GM23248 (cell line): Measurements from ENCODE around the gene POMT2. TPM values are rescaled to one million over a fixed set of nuclear protein-coding genes. Genes with fewer than 3 reads are reported as not detected.
A peak's percentile ranks its signal among the peaks of the same experiment; 100 is the strongest.

Experiments
- DNase-seq: peaks from one replicate; pipeline ENCODE4 v3.0.0-alpha.2; 2015
- H2AFZ ChIP-seq: fragments of 200-600 bp; sonication (generic); 2 replicates; pipeline ENCODE4 v1.6.1; 2016; ENCODE audit warnings: antibody characterized with exemption
- H3F3A ChIP-seq: fragments of 200-600 bp; sonication (generic); 2 replicates; pipeline ENCODE4 v1.6.1; 2016; ENCODE audit warnings: mild to moderate bottlenecking, antibody characterized with exemption, mixed run types; ENCODE audit not compliant: insufficient read depth
- H3K27ac ChIP-seq: fragments of 200-600 bp; sonication (generic); 2 replicates; pipeline ENCODE4 v1.5.1; 2016; ENCODE audit warnings: mild to moderate bottlenecking
- H3K27me3 ChIP-seq: fragments of 200-600 bp; sonication (generic); replicated peaks from 2 replicates; pipeline ENCODE4 v1.6.1; 2016; ENCODE audit warnings: mild to moderate bottlenecking; ENCODE audit not compliant: insufficient read depth
- H3K36me3 ChIP-seq: fragments of 200-600 bp; sonication (generic); 2 replicates; pipeline ENCODE4 v1.6.1; 2016; ENCODE audit warnings: low read depth, mild to moderate bottlenecking
- H3K4me1 ChIP-seq: fragments of 200-600 bp; sonication (generic); 2 replicates; pipeline ENCODE4 v1.6.1; 2016; ENCODE audit warnings: mild to moderate bottlenecking; ENCODE audit not compliant: insufficient read depth
- H3K4me2 ChIP-seq: fragments of 200-600 bp; sonication (generic); one replicate; pipeline ENCODE4 v1.6.1; 2016; ENCODE audit warnings: mild to moderate bottlenecking; ENCODE audit not compliant: unreplicated experiment
- H3K4me3 ChIP-seq: fragments of 200-600 bp; sonication (generic); 2 replicates; pipeline ENCODE4 v1.5.1; 2016; ENCODE audit warnings: mild to moderate bottlenecking
- H3K79me2 ChIP-seq: fragments of 200-600 bp; sonication (generic); 2 replicates; pipeline ENCODE4 v1.6.1; 2016; ENCODE audit warnings: mild to moderate bottlenecking; ENCODE audit not compliant: insufficient read depth
- H3K9ac ChIP-seq: fragments of 200-600 bp; sonication (generic); 2 replicates; pipeline ENCODE4 v1.6.1; 2016; ENCODE audit warnings: mild to moderate bottlenecking
- H3K9me2 ChIP-seq: fragments of 200-600 bp; sonication (generic); 2 replicates; pipeline ENCODE4 v1.6.1; 2016; ENCODE audit warnings: mixed run types, mild to moderate bottlenecking, moderate library complexity; ENCODE audit not compliant: insufficient read depth
- H3K9me3 ChIP-seq: fragments of 200-600 bp; sonication (generic); one replicate; pipeline ENCODE4 v1.6.1; 2017; ENCODE audit warnings: low read depth
- H4K20me1 ChIP-seq: fragments of 200-600 bp; sonication (generic); 2 replicates; pipeline ENCODE4 v1.6.0; 2016; ENCODE audit not compliant: insufficient read depth
- EZH2 ChIP-seq: fragments of 200-600 bp; sonication (generic); IDR thresholded peaks from 2 replicates; pipeline ENCODE4 v1.6.1; 2018; ENCODE audit warnings: antibody characterized with exemption, mild to moderate bottlenecking; ENCODE audit not compliant: insufficient read depth, poor library complexity, severe bottlenecking
- EZH2phosphoT487 ChIP-seq: fragments of 200-600 bp; sonication (generic); IDR thresholded peaks from 2 replicates; pipeline ENCODE4 v1.6.1; 2018; ENCODE audit warnings: antibody characterized with exemption, moderate library complexity, mild to moderate bottlenecking, low read depth; ENCODE audit not compliant: insufficient read depth
- WGBS, 2 experiments: methylation state at CpG; one replicate each; pipeline ENCODE4 v1.1.6; 2015 to 2017; ENCODE audit warnings: low lambda C conversion rate in 2 of 2, low coverage in 1 of 2; ENCODE audit errors: missing lambda C conversion rate in 2 of 2; 5-methylcytosine and 5-hydroxymethylcytosine counted together
- in situ Hi-C: fragments of 300-500 bp; cut with MboI; formaldehyde crosslinking; loops from 2 replicates; pipeline ENCODE4 v1.15.0; 2020
- polyA plus RNA-seq: library from polyadenylated mRNA; unstranded; fragments of >200 nt; fragmentation: Nextera tagmentation; extraction: Ambion mirVana; gene quantifications from 2 replicates; pipeline ENCODE4 v1.2.1, GENCODE V29; 2016
- total RNA-seq: library from RNA; depleted of rRNA; stranded (reverse); fragments of >200 nt; shearing (Covaris generic); gene quantifications from 2 replicates; pipeline ENCODE4 v1.2.3, GENCODE V29; 2014

The POMT2 gene
- total and polyA plus RNA-seq, 2 experiments from 2014 or later, result 20.7 to 28.3 TPM

DNA sequence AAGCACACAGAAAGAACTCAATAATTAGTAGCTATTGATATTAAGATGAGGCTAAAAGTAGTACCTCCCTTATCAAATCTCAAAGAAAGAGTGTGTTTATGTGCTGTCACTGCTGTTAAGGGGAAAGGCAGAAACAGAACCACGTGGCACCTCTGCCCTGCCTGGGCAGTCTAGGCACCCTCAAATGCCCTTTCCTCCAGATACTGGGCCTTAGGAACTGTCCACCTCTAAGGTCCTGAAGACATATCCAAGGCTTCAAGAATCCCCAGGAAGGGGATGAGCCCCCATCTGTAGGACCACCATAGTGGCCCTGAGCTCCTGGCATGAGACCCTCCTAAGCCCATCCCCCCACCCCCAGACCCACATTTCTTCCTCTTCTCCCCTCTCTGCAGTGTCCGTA is 78.7 kb downstream of the POMT2 start:
- Histone ChIP-seq H3F3A (no peaks in the 10 kb centered on the region), H3K27ac (no peak overlapping the region), H3K4me3 (no peak overlapping the region), H3K9me2 (no peaks in the 10 kb centered on the region), H2AFZ (no peak overlapping the region), H3K79me2 (no peaks in the 10 kb centered on the region), H3K36me3 (no peaks in the 10 kb centered on the region), H3K9ac (no peak overlapping the region), H3K27me3 (peaks cover 7% of the 10 kb centered on the region; the same call in 1 of the 2 replicates), H3K4me1 (no peaks in the 10 kb centered on the region), H3K4me2 (no peak overlapping the region), H4K20me1 (no peaks in the 10 kb centered on the region), H3K9me3 (no peaks in the 10 kb centered on the region)
- in situ Hi-C loops, result no loop called here
- TF ChIP-seq EZH2phosphoT487 (no peak), EZH2 (no peak)
- DNase-seq, result peak; percentile 9
- 45 to 51% methylated on average over 2 of the region's 2 CpGs for WGBS, 2 experiments

GRCh38 chr14:77240336-77240915 is 80.3 kb downstream of the POMT2 start:
- Histone ChIP-seq H3K9ac (no peak overlapping the region), H3K9me3 (no peaks in the 10 kb centered on the region), H3K9me2 (no peaks in the 10 kb centered on the region), H3F3A (no peaks in the 10 kb centered on the region), H2AFZ (no peak overlapping the region), H3K4me2 (no peak overlapping the region), H3K36me3 (no peaks in the 10 kb centered on the region), H3K79me2 (no peaks in the 10 kb centered on the region), H3K27ac (no peak overlapping the region), H4K20me1 (no peaks in the 10 kb centered on the region), H3K4me1 (no peaks in the 10 kb centered on the region), H3K27me3 (peaks cover 7% of the 10 kb centered on the region; the same call in 1 of the 2 replicates), H3K4me3 (no peak overlapping the region)
- WGBS, 2 experiments, result 49 to 58% methylated on average over 15 of the region's 15 CpGs
- TF ChIP-seq EZH2 (no peak), EZH2phosphoT487 (no peak)
- no peak for DNase-seq
- in situ Hi-C loops, result no loop called here

GRCh38 chr14:77239412-77239811 is 81.3 kb downstream of the POMT2 start:
- no peak overlapping the region for H3K4me2 ChIP-seq
- in situ Hi-C loops, result no loop called here
- H3K27ac ChIP-seq, result no peak overlapping the region
- H3K9ac ChIP-seq, result no peak overlapping the region
- no peaks in the 10 kb centered on the region for H3K79me2 ChIP-seq
- no peaks in the 10 kb centered on the region for H3K9me3 ChIP-seq
- peaks cover 7% of the 10 kb centered on the region; the same call in 1 of the 2 replicates for H3K27me3 ChIP-seq
- H3F3A ChIP-seq, result no peaks in the 10 kb centered on the region
- TF ChIP-seq EZH2, result no peak
- no peak for TF ChIP-seq EZH2phosphoT487
- H3K4me3 ChIP-seq, result no peak overlapping the region
- H3K9me2 ChIP-seq, result no peaks in the 10 kb centered on the region
- no peaks in the 10 kb centered on the region for H3K4me1 ChIP-seq
- 55 to 63% methylated on average over 10 to 16 of the region's 16 CpGs for WGBS, 2 experiments
- no peak overlapping the region for H2AFZ ChIP-seq
- no peak for DNase-seq
- H3K36me3 ChIP-seq, result no peaks in the 10 kb centered on the region
- H4K20me1 ChIP-seq, result no peaks in the 10 kb centered on the region

- Histone ChIP-seq H3K9me3 (no peaks in the 10 kb centered on the region), H3K4me2 (no peak overlapping the region), H2AFZ (no peak overlapping the region), H3K36me3 (no peaks in the 10 kb centered on the region), H3K27ac (no peak overlapping the region), H3K4me1 (no peaks in the 10 kb centered on the region), H3K79me2 (no peaks in the 10 kb centered on the region), H3K9me2 (no peaks in the 10 kb centered on the region), H3K27me3 (peaks cover 7% of the 10 kb centered on the region; the same call in 1 of the 2 replicates), H3K9ac (no peak overlapping the region), H4K20me1 (no peaks in the 10 kb centered on the region), H3F3A (no peaks in the 10 kb centered on the region), H3K4me3 (no peak overlapping the region)
- no peak for TF ChIP-seq EZH2phosphoT487
- no peak for TF ChIP-seq EZH2
- DNase-seq, result no peak
- WGBS, 2 experiments, result 8 to 10% methylated on average over 4 of the region's 4 CpGs
- in situ Hi-C loops, result no loop called here
Observed at GRCh38 chr14:77238996-77239395, 81.7 kb downstream of the POMT2 start.
